Measurements from ENCODE around the gene ARL6IP6. TPM values are rescaled to one million over a fixed set of nuclear protein-coding genes. Genes with fewer than 3 reads are reported as not detected.
A peak's percentile ranks its signal among the peaks of the same experiment; 100 is the strongest.

The ARL6IP6 gene
- total RNA-seq, 1 experiment from 2014 or later: 38.9 TPM

DNA sequence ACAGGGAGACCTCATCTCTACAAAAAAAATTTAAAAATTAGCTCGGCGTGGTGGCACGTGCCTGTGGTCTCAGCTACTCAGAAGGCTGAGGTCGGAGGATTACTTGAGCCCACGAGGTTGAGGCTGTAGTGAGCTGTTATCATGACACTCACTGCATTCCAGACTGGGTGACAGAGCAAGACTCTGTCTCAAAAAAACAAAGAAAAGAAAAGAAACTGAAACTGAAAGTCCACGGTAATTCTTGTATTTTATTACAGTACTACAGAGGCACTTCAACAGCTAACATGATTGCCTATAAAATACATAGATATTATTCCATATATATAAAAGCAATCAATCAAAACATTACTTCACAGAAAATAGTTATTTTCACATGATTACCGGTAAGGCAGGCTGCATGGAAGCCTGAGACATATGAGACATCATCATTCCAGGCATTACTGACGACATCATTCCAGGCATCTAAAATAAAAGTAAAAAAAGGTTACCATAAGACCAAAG, 24.2 kb upstream of the ARL6IP6 start:
- TF ChIP-seq SIN3A (IDR thresholded peaks at IDR 0.05; ENCODE audit: borderline replicate concordance, insufficient read depth, low read depth, low read length) (no peak), POLR2AphosphoS5 (IDR thresholded peaks at IDR 0.05; ENCODE audit: low read depth, low read length) (no peak), TCF7L2 (IDR thresholded peaks at IDR 0.05; ENCODE audit: low read depth, low read length) (no peak)
- TF ChIP-seq, protein P1, sequence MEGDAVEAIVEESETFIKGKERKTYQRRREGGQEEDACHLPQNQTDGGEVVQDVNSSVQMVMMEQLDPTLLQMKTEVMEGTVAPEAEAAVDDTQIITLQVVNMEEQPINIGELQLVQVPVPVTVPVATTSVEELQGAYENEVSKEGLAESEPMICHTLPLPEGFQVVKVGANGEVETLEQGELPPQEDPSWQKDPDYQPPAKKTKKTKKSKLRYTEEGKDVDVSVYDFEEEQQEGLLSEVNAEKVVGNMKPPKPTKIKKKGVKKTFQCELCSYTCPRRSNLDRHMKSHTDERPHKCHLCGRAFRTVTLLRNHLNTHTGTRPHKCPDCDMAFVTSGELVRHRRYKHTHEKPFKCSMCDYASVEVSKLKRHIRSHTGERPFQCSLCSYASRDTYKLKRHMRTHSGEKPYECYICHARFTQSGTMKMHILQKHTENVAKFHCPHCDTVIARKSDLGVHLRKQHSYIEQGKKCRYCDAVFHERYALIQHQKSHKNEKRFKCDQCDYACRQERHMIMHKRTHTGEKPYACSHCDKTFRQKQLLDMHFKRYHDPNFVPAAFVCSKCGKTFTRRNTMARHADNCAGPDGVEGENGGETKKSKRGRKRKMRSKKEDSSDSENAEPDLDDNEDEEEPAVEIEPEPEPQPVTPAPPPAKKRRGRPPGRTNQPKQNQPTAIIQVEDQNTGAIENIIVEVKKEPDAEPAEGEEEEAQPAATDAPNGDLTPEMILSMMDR (IDR thresholded peaks at IDR 0.05): no peak
- TF ChIP-seq, protein P2, sequence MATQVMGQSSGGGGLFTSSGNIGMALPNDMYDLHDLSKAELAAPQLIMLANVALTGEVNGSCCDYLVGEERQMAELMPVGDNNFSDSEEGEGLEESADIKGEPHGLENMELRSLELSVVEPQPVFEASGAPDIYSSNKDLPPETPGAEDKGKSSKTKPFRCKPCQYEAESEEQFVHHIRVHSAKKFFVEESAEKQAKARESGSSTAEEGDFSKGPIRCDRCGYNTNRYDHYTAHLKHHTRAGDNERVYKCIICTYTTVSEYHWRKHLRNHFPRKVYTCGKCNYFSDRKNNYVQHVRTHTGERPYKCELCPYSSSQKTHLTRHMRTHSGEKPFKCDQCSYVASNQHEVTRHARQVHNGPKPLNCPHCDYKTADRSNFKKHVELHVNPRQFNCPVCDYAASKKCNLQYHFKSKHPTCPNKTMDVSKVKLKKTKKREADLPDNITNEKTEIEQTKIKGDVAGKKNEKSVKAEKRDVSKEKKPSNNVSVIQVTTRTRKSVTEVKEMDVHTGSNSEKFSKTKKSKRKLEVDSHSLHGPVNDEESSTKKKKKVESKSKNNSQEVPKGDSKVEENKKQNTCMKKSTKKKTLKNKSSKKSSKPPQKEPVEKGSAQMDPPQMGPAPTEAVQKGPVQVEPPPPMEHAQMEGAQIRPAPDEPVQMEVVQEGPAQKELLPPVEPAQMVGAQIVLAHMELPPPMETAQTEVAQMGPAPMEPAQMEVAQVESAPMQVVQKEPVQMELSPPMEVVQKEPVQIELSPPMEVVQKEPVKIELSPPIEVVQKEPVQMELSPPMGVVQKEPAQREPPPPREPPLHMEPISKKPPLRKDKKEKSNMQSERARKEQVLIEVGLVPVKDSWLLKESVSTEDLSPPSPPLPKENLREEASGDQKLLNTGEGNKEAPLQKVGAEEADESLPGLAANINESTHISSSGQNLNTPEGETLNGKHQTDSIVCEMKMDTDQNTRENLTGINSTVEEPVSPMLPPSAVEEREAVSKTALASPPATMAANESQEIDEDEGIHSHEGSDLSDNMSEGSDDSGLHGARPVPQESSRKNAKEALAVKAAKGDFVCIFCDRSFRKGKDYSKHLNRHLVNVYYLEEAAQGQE (IDR thresholded peaks at IDR 0.05; ENCODE audit: insufficient read depth in 1 of 2, low read depth in 2 of 2, low read length in 1 of 2): no peak
- CTCF ChIA-PET: no interaction called here
- BruUV-seq (replicated peaks): no TSS peak

DNA sequence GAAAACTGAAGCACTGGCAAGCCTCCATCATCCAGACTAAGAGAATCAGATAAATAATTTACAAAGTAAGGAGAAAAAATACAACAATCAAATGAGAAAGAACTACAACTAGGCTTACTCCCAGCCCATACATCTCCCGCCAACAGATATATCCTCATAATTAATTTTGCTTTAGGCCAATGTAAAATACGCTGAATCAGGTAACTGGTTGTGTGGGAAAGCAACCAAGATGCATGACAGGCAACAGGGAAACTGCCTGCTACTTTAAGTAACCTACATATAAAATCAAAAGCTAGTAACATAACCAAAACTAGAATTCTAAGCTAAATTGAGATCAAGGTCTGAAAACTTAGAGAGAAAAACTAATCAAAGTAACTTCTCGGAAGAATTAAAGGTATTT, 22.7 kb upstream of the ARL6IP6 start:
- intact Hi-C loops (cut with micrococcal nuclease; ENCODE audit: unreplicated experiment): no loop called here
- no peaks in the 10 kb centered on the region for H3K27me3 ChIP-seq (ENCODE audit: control insufficient read depth, insufficient read depth, low read length)
- CTCF ChIA-PET: no interaction called here

More for the DNA sequence above, 24.2 kb upstream of the ARL6IP6 start:
- in situ Hi-C loops (cut with HindIII; ENCODE audit: low pct_unique_long_range_greater_than_20kb, low sequenced_read_pairs): no loop called here
- Histone ChIP-seq H3K27ac (ENCODE audit: low read length) (peak overlapping the region; percentile 44), H3K4me1 (ENCODE audit: control insufficient read depth, insufficient read depth, low read length) (peaks cover 17% of the 10 kb centered on the region; the same call in 1 of the 2 replicates), H3K27me3 (ENCODE audit: control insufficient read depth, insufficient read depth, low read length) (no peaks in the 10 kb centered on the region), H3K4me3 (ENCODE audit: low read depth in 2 of 2, low read length in 2 of 2) (peak overlapping the region; percentile 10 to 41), H3K9me3 (ENCODE audit: control insufficient read depth, insufficient read depth, low read depth, low read length) (no peaks in the 10 kb centered on the region), H3K36me3 (ENCODE audit: control insufficient read depth, insufficient read depth, low read length) (peaks cover 15% of the 10 kb centered on the region)
- POLR2A ChIA-PET: no interaction called here
- ATAC-seq (peak; percentile 75), DNase-seq (ENCODE audit: low read depth, low spot score) (peak; percentile 20)
- intact Hi-C loops (cut with micrococcal nuclease; ENCODE audit: unreplicated experiment): no loop called here

More for the DNA sequence above, 22.7 kb upstream of the ARL6IP6 start:
- TF ChIP-seq SIN3A (IDR thresholded peaks at IDR 0.05; ENCODE audit: borderline replicate concordance, insufficient read depth, low read depth, low read length) (no peak), POLR2AphosphoS5 (IDR thresholded peaks at IDR 0.05; ENCODE audit: low read depth, low read length) (no peak)
- TF ChIP-seq, protein P2 (IDR thresholded peaks at IDR 0.05; ENCODE audit: insufficient read depth in 1 of 2, low read depth in 2 of 2, low read length in 1 of 2): no peak
- TF ChIP-seq, protein P1 (IDR thresholded peaks at IDR 0.05): no peak
- no TSS peak for BruUV-seq (replicated peaks)
- Histone ChIP-seq H3K9me3 (ENCODE audit: control insufficient read depth, insufficient read depth, low read depth, low read length) (no peaks in the 10 kb centered on the region), H3K27ac (ENCODE audit: low read length) (no peak overlapping the region), H3K36me3 (ENCODE audit: control insufficient read depth, insufficient read depth, low read length) (peaks cover 17% of the 10 kb centered on the region), H3K4me3 (ENCODE audit: low read depth in 2 of 2, low read length in 2 of 2) (no peak overlapping the region), H3K4me1 (ENCODE audit: control insufficient read depth, insufficient read depth, low read length) (peaks cover 17% of the 10 kb centered on the region; the same call in 1 of the 2 replicates)
- DNase-seq (ENCODE audit: low read depth, low spot score): no peak
- POLR2A ChIA-PET: no interaction called here
- ATAC-seq: no peak
- in situ Hi-C loops (cut with HindIII; ENCODE audit: low pct_unique_long_range_greater_than_20kb, low sequenced_read_pairs): no loop called here

All from Panc1 (cell line).